Stimulated activated naive CD8-positive, alpha-beta T cell treated with anti-CD3 and anti-CD28 coated beads, Interleukin-15, amount 100 ng/mL, for 72 hours (primary cell): ENCODE results near the gene CCS.
"Not testable (repeated sequence)": the region's sequence is repeated elsewhere in the genome, so short reads cannot be mapped to it uniquely, and the experiment has no call there.

Experiments
- ATAC-seq: fragments of 150-1000 bp; cut with Tn5 transposase; 2 replicates; pipeline ENCODE4 v1.10.0; 2021; ENCODE audit warnings: mild to moderate bottlenecking, moderate library complexity
- DNase-seq, 2 donors: peaks; one replicate each; pipeline ENCODE4 v3.0.0; 2021 to 2022
- H3K27ac Mint-ChIP-seq, 2 donors: one replicate each; pipeline ENCODE4 v1.8.0; 2022; ENCODE audit warnings: mild to moderate bottlenecking in 2 of 2, mixed read lengths in 2 of 2, moderate library complexity in 2 of 2
- H3K27me3 Mint-ChIP-seq: one replicate; pipeline ENCODE4 v1.8.0; 2022; ENCODE audit warnings: mixed read lengths
- H3K4me1 Mint-ChIP-seq: one replicate; pipeline ENCODE4 v1.8.0; 2022; ENCODE audit warnings: mild to moderate bottlenecking, mixed read lengths
- H3K4me3 Mint-ChIP-seq, 2 donors: one replicate each; pipeline ENCODE4 v1.8.0; 2022; ENCODE audit warnings: mild to moderate bottlenecking in 2 of 2, mixed read lengths in 2 of 2, moderate library complexity in 1 of 2
- H3K9me3 Mint-ChIP-seq, 2 donors: one replicate each; pipeline ENCODE4 v1.8.0; 2022; ENCODE audit warnings: mixed read lengths in 2 of 2

The CCS gene

GRCh38 chr11:66625041-66625751 lies 32.2 kb downstream of the CCS start:
- DNase-seq (no peak), ATAC-seq (no peak)
- H3K27ac Mint-ChIP-seq = peak overlapping the region in 1 of 2 donors; percentile 19
- no peak overlapping the region for H3K4me3 Mint-ChIP-seq
- H3K4me1 Mint-ChIP-seq = peaks cover 87% of the 10 kb centered on the region
- H3K9me3 Mint-ChIP-seq = no peaks in the 10 kb centered on the region
- H3K27me3 Mint-ChIP-seq = no peaks in the 10 kb centered on the region

- Mint-ChIP-seq H3K4me1 (peaks cover 82% of the 10 kb centered on the region), H3K4me3 (no peak overlapping the region), H3K9me3 (no peaks in the 10 kb centered on the region), H3K27ac (peak overlapping the region in 1 of 2 donors; percentile 65), H3K27me3 (no peaks in the 10 kb centered on the region)
- ATAC-seq (no peak), DNase-seq (no peak)
These were observed 32.8 kb downstream of the CCS start for GRCh38 chr11:66625752-66626149.

GRCh38 chr11:66626382-66626781 lies 33.4 kb downstream of the CCS start:
- Mint-ChIP-seq H3K9me3 (no peaks in the 10 kb centered on the region), H3K27ac (peak overlapping the region in 1 of 2 donors; percentile 78), H3K4me3 (no peak overlapping the region), H3K4me1 (peaks cover 76% of the 10 kb centered on the region), H3K27me3 (no peaks in the 10 kb centered on the region)
- DNase-seq = no peak
- no peak for ATAC-seq

- DNase-seq = no peak
- no peak for ATAC-seq
- Mint-ChIP-seq H3K27ac (peak overlapping the region in 1 of 2 donors; percentile 78), H3K9me3 (no peaks in the 10 kb centered on the region), H3K4me3 (no peak overlapping the region), H3K27me3 (no peaks in the 10 kb centered on the region), H3K4me1 (peaks cover 74% of the 10 kb centered on the region)
These were observed 33.9 kb downstream of the CCS start for GRCh38 chr11:66626926-66627325.

GRCh38 chr11:66628061-66628603 lies 35.1 kb downstream of the CCS start:
- peaks cover 65% of the 10 kb centered on the region for H3K4me1 Mint-ChIP-seq
- no peaks in the 10 kb centered on the region for H3K9me3 Mint-ChIP-seq
- H3K27ac Mint-ChIP-seq = peak overlapping the region in 1 of 2 donors; percentile 22
- ATAC-seq (no peak), DNase-seq (no peak)
- no peaks in the 10 kb centered on the region for H3K27me3 Mint-ChIP-seq
- no peak overlapping the region for H3K4me3 Mint-ChIP-seq

- Mint-ChIP-seq H3K9me3 (no peaks in the 10 kb centered on the region), H3K4me3 (no peak overlapping the region), H3K27ac (peak overlapping the region; percentile 25 to 38), H3K27me3 (no peaks in the 10 kb centered on the region), H3K4me1 (peaks cover 55% of the 10 kb centered on the region)
- ATAC-seq (no peak), DNase-seq (no peak)
These were observed 36.4 kb downstream of the CCS start for GRCh38 chr11:66629356-66629755.

GRCh38 chr11:66631883-66632282 lies 38.9 kb downstream of the CCS start:
- Mint-ChIP-seq H3K4me3 (no peak overlapping the region), H3K9me3 (no peaks in the 10 kb centered on the region), H3K4me1 (peaks cover 41% of the 10 kb centered on the region), H3K27ac (no peak overlapping the region), H3K27me3 (no peaks in the 10 kb centered on the region)
- ATAC-seq = no peak
- no peak for DNase-seq

GRCh38 chr11:66632952-66633351 lies 40.0 kb downstream of the CCS start:
- Mint-ChIP-seq H3K9me3 (no peaks in the 10 kb centered on the region), H3K4me1 (peaks cover 41% of the 10 kb centered on the region)

GRCh38 chr11:66636411-66636810 lies 43.4 kb downstream of the CCS start:
- H3K4me3 Mint-ChIP-seq = no peak overlapping the region
- ATAC-seq (no peak), DNase-seq (no peak)
- H3K4me1 Mint-ChIP-seq = peaks cover 54% of the 10 kb centered on the region
- no peak overlapping the region for H3K27ac Mint-ChIP-seq
- H3K9me3 Mint-ChIP-seq = no peaks in the 10 kb centered on the region
- H3K27me3 Mint-ChIP-seq = no peaks in the 10 kb centered on the region

More at GRCh38 chr11:66632952-66633351, 40.0 kb downstream of the CCS start:
- H3K4me3 Mint-ChIP-seq = no peak overlapping the region
- DNase-seq (no peak), ATAC-seq (no peak)
- no peaks in the 10 kb centered on the region for H3K27me3 Mint-ChIP-seq
- H3K27ac Mint-ChIP-seq = no peak overlapping the region

GRCh38 chr11:66637557-66638176 lies 44.7 kb downstream of the CCS start:
- H3K27ac Mint-ChIP-seq = peak overlapping the region; percentile 57 to 99
- no peaks in the 10 kb centered on the region for H3K27me3 Mint-ChIP-seq
- no peaks in the 10 kb centered on the region for H3K9me3 Mint-ChIP-seq
- DNase-seq (no peak), ATAC-seq (no peak)
- H3K4me1 Mint-ChIP-seq = peaks cover 60% of the 10 kb centered on the region
- H3K4me3 Mint-ChIP-seq = peak overlapping the region; percentile 88 to 95

GRCh38 chr11:66638177-66639065 lies 45.4 kb downstream of the CCS start, which contains the start of gene RBM4:
Gene RBM4, plus strand, starts transcription at chr11:66638703. Its CDS starts 1,009 bp downstream, at chr11:66639712.
- peak; percentile 96 for ATAC-seq
- DNase-seq = peak; percentile 95 to 99
- Mint-ChIP-seq H3K27ac (peak within 1 kb of the TSS; percentile 95 to 99), H3K9me3 (no peaks in the 10 kb centered on the region), H3K27me3 (no peaks in the 10 kb centered on the region), H3K4me3 (peak within 1 kb of the TSS; percentile 88 to 95), H3K4me1 (peaks cover 67% of the 10 kb centered on the region)

- Mint-ChIP-seq H3K4me1 (peaks cover 75% of the 10 kb centered on the region), H3K27me3 (no peaks in the 10 kb centered on the region), H3K27ac (peak overlapping the region; percentile 95 to 99), H3K4me3 (peak overlapping the region; percentile 88 to 95), H3K9me3 (no peaks in the 10 kb centered on the region)
- ATAC-seq = peak; percentile 4
- peak; percentile 26 to 30 for DNase-seq
These were observed 46.3 kb downstream of the CCS start for GRCh38 chr11:66639066-66639813.

GRCh38 chr11:66639814-66640340 lies 46.9 kb downstream of the CCS start:
- not testable (repeated sequence) for H3K9me3 Mint-ChIP-seq, H3K27me3 Mint-ChIP-seq, ATAC-seq, DNase-seq
- H3K4me1 Mint-ChIP-seq = peaks cover 78% of the 10 kb centered on the region
- peak overlapping the region; percentile 95 to 99 for H3K27ac Mint-ChIP-seq
- H3K4me3 Mint-ChIP-seq = peak overlapping the region; percentile 88 to 95

- peaks cover 93% of the 10 kb centered on the region for H3K4me1 Mint-ChIP-seq
- DNase-seq (no peak), ATAC-seq (no peak)
- H3K9me3 Mint-ChIP-seq = no peaks in the 10 kb centered on the region
- peak overlapping the region; percentile 88 to 95 for H3K4me3 Mint-ChIP-seq
- H3K27ac Mint-ChIP-seq = peak overlapping the region in 1 of 2 donors; percentile 92
- H3K27me3 Mint-ChIP-seq = no peaks in the 10 kb centered on the region
These were observed 48.8 kb downstream of the CCS start for GRCh38 chr11:66641834-66642233.
